ENCODE results near the gene RNASE8. TPM values are rescaled to one million over a fixed set of nuclear protein-coding genes. Genes with fewer than 3 reads are reported as not detected.

Gene RNASE8
- total and polyA plus RNA-seq, 10 of the 15 experiments (the other 5 are each of a cell fraction or from before 2014, with no cell fraction given), result not detected

GRCh38 chr14:21024585-21025370, 32.8 kb upstream of the RNASE8 start, which contains the start of gene NDRG2 (continued):
- TF ChIP-seq ZNF592 (IDR thresholded peaks at IDR 0.05) (no peak), HSF1 (IDR thresholded peaks at IDR 0.05; ENCODE audit: low read depth, low read length) (no peak), ASH2L (IDR thresholded peaks at IDR 0.05; ENCODE audit: borderline replicate concordance, low read depth) (no peak)

Measured in GM12878 (cell line).